Measurements from ENCODE around the gene BNIP3. TPM values are rescaled to one million over a fixed set of nuclear protein-coding genes. Genes with fewer than 3 reads are reported as not detected.
A peak's percentile ranks its signal among the peaks of the same experiment; 100 is the strongest.

BNIP3 gene
- total RNA-seq, 1 experiment from 2014 or later: 79.3 TPM

- DNase-seq (ENCODE audit: low spot score): no peak
Observed at GRCh38 chr10:131978366-131978765, 3.4 kb downstream of the BNIP3 start.

- no peak for DNase-seq (ENCODE audit: low spot score)
Observed at GRCh38 chr10:131977323-131978096, 4.2 kb downstream of the BNIP3 start.

GRCh38 chr10:131975796-131976195 is 5.9 kb downstream of the BNIP3 start:
- no peak for DNase-seq (ENCODE audit: low spot score)

GRCh38 chr10:131975003-131975402 is 6.7 kb downstream of the BNIP3 start:
- DNase-seq (ENCODE audit: low spot score): no peak

GRCh38 chr10:131974034-131974817 is 7.5 kb downstream of the BNIP3 start:
- no peak for DNase-seq (ENCODE audit: low spot score)

GRCh38 chr10:131973160-131973951 is 8.4 kb downstream of the BNIP3 start:
- no peak for DNase-seq (ENCODE audit: low spot score)

- DNase-seq (ENCODE audit: low spot score): peak; percentile 59
Observed at GRCh38 chr10:131972474-131973071, 9.2 kb downstream of the BNIP3 start.

- no peak for DNase-seq (ENCODE audit: low spot score)
Observed at GRCh38 chr10:131971591-131971990, 10.1 kb downstream of the BNIP3 start.

- no peak for DNase-seq (ENCODE audit: low spot score)
Observed at GRCh38 chr10:131970946-131971345, 10.8 kb downstream of the BNIP3 start.

- DNase-seq (ENCODE audit: low spot score): no peak
Observed at GRCh38 chr10:131968949-131969348, 12.8 kb downstream of the BNIP3 start.

GRCh38 chr10:131964298-131964697 is 17.4 kb downstream of the BNIP3 start:
- no peak for DNase-seq (ENCODE audit: low spot score)

- DNase-seq (ENCODE audit: low spot score): no peak
Observed at GRCh38 chr10:131963811-131964210, 17.9 kb downstream of the BNIP3 start.

- no peak for DNase-seq (ENCODE audit: low spot score)
Observed at GRCh38 chr10:131963350-131963749, 18.4 kb downstream of the BNIP3 start.

- DNase-seq (ENCODE audit: low spot score): peak; percentile 60
Observed at GRCh38 chr10:131961777-131962662, 19.7 kb downstream of the BNIP3 start.

- DNase-seq (ENCODE audit: low spot score): no peak
Observed at GRCh38 chr10:131961047-131961776, 20.5 kb downstream of the BNIP3 start.

- no peak for DNase-seq (ENCODE audit: low spot score)
Observed at GRCh38 chr10:131960631-131961046, 21.1 kb downstream of the BNIP3 start.

- no peak for DNase-seq (ENCODE audit: low spot score)
Observed at GRCh38 chr10:131959841-131960240, 21.9 kb downstream of the BNIP3 start.

- DNase-seq (ENCODE audit: low spot score): no peak
Observed at GRCh38 chr10:131955591-131956340, 26.0 kb downstream of the BNIP3 start.

GRCh38 chr10:131954356-131954965 is 27.3 kb downstream of the BNIP3 start:
- DNase-seq (ENCODE audit: low spot score): no peak

All from A172 (cell line).